Activated CD4-positive, alpha-beta T cell treated with anti-CD3 and anti-CD28 coated beads, Interleukin-2, amount 50 U/mL, for 1 hour (primary cell): ENCODE data around the gene HS6ST3.
"Not testable (repeated sequence)": the region's sequence is repeated elsewhere in the genome, so short reads cannot be mapped to it uniquely, and the experiment has no call there.

Source experiments
- DNase-seq: peaks from one replicate; pipeline ENCODE4 v3.0.0-alpha.2; 2020

HS6ST3 gene

DNA sequence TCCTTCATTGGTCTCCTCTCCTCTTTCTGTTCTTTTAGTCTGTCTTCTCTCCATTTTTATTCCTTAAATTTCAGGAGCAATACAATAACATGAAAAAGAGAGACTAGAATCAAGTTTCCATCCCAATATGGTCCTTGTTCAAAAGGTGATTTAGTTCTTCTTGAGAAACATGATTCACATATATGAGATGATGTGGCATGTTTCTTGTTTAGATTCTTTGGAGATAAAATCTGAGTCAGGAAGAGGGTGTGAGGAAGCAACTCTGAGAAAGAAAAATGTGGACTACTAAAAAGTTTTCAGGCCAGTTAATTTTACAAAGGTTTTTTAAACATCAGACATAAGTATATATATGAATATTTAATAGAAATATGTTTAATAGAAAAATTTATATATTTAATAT, 673.0 kb downstream of the HS6ST3 start:
- DNase-seq: no peak

- no peak for DNase-seq
These were observed 676.4 kb downstream of the HS6ST3 start for GRCh38 chr13:96766306-96766705.

DNA sequence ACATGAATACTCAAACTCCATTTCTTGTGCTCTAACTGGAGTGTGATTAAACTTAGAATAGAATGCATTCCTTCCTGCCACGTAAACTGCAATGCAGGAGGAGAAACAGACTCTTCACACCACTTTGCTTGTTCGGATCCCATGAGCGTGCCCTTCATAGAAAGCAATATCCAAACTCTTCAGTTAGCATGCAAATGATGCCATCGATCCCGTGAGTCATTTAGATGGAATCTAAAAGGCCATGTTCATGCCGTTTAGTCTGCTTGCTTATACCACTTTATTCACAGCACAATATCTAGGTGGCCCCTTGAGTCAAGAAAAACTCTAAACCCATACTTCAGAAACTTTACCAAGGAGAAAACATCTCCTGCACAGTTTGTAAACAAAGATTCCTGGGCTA, 678.6 kb downstream of the HS6ST3 start:
- no peak for DNase-seq

- DNase-seq: no peak
These were observed 680.0 kb downstream of the HS6ST3 start for GRCh38 chr13:96769874-96770273.

DNA sequence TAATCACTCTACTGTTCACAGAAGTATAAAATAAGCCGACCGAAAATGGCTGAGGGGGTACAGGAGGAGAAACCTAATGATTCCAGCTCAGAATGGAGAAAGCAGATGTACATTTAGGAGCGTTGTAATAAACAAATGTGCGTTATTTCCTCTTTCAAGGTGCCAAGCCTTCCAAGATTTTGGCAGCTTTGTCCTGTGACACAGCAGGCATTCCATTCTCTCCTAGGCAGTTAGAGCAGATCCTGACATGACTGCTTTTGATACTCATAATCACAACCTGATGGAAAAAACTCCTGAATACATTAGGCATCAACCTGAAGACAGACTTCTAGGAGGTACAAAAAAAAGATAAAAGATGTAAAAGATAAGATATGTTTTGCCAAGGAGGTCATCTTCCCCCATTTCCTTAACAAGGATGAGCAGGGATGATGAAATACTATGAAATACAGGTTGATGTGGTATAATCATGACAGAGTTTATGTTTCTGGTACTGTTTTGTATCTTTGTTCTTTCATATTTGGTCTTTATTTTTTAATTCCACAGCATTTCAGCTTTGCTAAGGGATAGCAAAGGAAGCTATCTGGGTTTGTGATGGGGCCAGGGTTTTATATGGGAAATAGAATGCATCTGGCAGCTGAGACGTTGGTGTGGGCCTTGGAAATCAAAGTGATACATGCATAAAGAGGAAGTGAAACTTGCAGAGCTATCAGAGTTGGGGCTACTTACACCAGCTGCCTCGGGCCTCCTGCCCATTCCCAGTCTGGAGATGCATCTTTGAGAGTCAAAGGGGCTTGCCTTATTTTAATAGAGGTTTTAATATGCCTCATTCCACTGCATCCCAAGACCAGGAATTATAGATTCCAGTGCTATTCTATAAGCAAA, 681.8 kb downstream of the HS6ST3 start:
- DNase-seq: no peak

DNA sequence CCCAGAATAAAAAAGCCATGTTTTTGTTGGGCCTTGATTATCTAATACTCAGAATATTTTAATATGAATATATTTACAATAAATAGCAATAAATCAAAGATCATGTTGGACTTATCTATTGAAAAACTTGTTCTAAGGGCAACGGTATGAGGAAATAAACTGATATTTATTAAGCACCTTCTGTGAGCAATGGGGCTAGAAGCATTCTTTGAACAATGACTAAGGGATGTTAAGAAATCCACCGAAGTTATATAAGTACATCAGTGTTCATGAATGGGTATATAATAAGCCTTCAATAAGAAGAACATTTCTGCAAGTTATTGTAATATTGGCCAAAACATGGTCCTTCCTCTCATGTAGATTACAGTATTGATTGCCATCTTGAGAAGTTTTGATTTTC, 682.5 kb downstream of the HS6ST3 start:
- no peak for DNase-seq

DNA sequence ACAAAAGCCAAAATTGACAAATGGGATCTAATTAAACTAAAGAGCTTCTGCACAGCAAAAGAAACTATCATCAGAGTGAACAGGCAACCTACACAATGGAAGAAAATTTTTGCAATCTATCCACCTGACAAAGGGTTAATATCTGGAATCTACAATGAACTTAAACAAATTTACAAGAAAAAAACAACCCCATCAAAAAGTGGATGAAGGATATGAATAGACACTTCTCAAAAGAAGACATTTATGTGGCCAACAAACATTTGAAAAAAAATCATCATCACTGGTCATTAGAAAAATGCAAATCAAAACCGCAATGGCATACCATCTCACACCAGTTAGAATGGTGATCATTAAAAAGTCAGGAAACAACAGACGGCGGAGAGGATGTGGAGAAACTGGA, 688.4 kb downstream of the HS6ST3 start:
- DNase-seq: not testable (repeated sequence)

GRCh38 chr13:96779691-96780090, 689.8 kb downstream of the HS6ST3 start:
- no peak for DNase-seq

DNA sequence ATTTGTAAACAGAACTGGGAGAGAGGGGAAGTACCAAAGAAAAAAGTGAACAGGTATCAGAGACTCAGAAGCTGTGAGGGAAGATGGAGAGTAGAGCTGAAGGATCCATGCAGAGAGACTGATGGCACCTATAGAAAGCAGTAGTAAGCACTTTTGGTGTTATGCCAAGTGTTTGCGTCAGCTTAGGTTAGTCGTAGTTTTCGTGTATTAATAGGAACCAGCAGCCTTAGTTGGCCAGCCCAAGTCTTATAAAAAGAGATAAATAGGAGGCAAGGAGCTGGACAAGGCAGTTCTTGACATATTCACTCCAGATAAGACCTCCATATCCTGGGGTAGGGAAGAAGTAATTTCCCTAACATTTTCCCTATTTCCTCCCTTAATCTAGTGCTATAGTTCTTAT, 690.2 kb downstream of the HS6ST3 start:
- DNase-seq: no peak

- DNase-seq: no peak
These were observed 691.2 kb downstream of the HS6ST3 start for GRCh38 chr13:96781141-96781540.

- DNase-seq: no peak
These were observed 692.3 kb downstream of the HS6ST3 start for GRCh38 chr13:96782186-96782585.

GRCh38 chr13:96783057-96783456, 693.1 kb downstream of the HS6ST3 start:
- no peak for DNase-seq

DNA sequence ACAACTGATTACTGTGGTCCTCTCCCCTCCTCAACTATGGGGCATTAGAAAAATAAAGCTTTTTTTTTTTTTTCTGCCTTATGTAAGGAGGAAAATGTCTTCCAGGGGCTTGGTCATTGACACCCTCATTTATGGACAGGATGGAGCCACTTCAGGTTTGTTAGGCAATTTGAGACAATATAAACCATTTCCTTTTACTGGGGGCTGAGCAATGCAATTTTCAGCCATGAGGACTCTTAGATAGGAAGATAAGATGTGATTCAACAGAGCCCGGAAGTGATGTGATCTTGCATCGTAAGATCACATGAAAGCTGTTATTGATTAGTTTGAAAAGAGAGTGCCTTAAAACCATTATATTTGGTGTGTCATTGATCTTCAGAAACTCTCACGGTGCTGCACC, 693.6 kb downstream of the HS6ST3 start:
- DNase-seq: no peak

- DNase-seq: no peak
These were observed 696.1 kb downstream of the HS6ST3 start for GRCh38 chr13:96785986-96786385.

GRCh38 chr13:96792188-96792587, 702.3 kb downstream of the HS6ST3 start:
- DNase-seq: no peak

- DNase-seq: no peak
These were observed 703.0 kb downstream of the HS6ST3 start for GRCh38 chr13:96792736-96793403.

DNA sequence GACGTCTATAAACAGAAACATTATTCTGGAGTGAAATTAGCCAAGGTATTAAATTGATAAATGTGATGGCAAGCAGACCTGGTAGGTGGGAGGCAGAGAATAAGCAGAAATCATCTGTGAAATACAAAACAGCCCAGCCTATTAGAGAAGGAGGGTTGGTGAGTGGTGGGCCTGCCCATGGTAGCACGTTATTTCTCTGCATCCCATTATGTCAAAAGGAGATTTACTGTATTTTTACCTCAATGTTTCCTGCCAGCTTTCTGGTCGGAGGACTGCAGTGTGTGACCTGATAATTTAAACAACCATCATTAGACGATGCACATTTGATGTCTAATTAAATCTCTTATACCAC, 703.5 kb downstream of the HS6ST3 start:
- DNase-seq: no peak

- no peak for DNase-seq
These were observed 704.8 kb downstream of the HS6ST3 start for GRCh38 chr13:96794669-96795068.

DNA sequence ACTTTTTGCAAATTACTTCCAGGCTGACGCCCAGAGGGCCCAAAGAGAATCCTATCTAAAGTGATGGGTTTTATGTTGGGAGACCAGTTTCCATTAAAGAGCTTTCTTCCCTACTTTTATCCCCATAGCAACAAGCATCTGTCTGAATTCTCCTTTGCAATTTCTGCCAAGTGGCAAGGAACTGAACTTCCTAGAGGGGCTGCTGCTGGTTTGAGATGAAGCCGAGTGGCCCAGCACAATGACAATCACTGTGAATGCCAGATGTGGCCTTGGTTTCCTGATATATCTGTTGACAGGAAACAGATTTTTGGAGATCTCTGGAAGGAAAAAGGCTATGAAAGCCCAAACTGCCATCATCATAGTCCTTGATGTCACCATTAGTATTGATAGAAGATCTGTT, 705.8 kb downstream of the HS6ST3 start:
- no peak for DNase-seq

DNA sequence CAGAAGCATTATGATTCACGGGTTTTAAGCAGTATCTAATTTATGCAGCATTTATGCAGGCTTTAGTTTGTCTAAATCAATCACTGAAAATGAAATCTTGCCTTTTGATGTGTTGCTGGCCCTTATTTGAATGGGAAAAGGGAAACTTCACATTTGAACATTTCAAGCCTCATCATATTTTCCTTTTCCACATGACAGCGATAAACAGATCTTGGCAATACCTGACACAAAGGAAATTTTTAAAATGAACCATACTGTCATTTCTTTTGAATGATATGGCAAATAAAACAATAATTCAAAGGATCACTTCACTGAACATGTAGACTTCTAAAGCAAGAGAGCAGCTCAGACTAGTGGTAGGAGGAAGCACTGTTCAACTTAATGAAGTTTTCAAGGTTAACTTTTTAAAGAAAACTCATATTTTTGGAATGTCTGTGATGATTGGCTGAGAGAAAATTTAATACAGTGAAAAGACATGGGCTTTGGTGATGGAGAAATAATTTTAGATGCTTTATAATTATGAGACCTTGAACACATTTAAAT, 706.3 kb downstream of the HS6ST3 start:
- no peak for DNase-seq

- no peak for DNase-seq
These were observed 707.2 kb downstream of the HS6ST3 start for GRCh38 chr13:96797136-96797535.

DNA sequence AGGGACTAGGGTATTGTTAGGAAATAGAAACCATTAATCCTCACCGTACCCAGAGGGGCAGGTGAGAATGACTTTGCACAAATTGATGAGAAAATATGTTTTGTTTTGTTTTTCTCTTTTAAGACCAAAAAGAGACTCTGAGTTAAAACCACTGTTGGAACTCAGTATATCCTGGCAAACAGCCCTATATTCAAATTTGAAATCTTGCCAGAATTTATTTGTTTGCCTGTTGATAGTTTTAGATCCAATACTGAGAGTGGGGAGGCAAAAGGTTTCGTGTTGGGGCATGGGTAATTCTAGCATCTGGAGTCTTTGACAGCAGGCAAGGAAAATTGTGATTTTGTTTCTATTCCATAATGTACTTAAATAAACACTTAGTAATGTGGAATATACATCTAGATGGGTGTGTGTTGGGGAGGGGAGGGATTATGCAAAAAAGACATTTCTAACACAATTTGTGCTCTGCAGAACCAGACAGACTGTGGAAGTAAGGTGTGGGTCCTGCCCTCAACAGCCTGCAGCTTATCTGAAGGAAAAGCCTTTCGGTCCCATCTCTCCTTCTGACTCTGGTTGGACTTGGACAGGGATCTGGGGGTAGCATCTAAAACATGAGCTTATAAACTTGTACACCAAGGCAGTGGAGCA, 713.7 kb downstream of the HS6ST3 start:
- no peak for DNase-seq

DNA sequence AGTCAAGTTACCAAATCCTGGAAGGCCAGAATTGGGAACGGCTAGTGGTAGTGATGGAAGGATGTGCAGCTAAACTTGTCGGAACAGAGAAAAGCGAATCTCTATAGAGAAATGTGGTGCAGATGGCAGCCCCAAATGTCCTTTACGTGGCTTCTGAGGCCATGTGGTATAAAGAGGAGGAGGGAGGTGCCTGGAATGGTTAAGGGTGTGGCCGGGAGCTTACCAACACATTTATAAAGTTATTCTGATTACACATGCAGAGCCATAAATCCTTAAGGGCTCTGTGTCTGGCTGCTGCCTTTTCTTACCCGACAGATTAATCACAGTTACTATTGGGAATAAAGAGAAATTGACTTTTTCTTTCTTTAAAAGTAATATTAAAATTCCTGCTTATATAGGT, 714.3 kb downstream of the HS6ST3 start:
- DNase-seq: no peak

GRCh38 chr13:96806746-96807145, 716.8 kb downstream of the HS6ST3 start:
- DNase-seq: no peak
